Trophoblast cell (in vitro differentiated cells and primary cell): ENCODE measurements around the gene SPRR2E. TPM values are rescaled to one million over a fixed set of nuclear protein-coding genes. Genes with fewer than 3 reads are reported as not detected.

Experiments
- DNase-seq, 2 donors: peaks; one replicate each; pipeline ENCODE4 v3.0.0-alpha.2; 2016
- H2AFZ ChIP-seq: 2 replicates; pipeline ENCODE4 v1.6.1; 2013; ENCODE audit warnings: low read length, moderate library complexity, mild to moderate bottlenecking; ENCODE audit not compliant: insufficient read depth, poor library complexity
- H2AK5ac ChIP-seq: 2 replicates; pipeline ENCODE4 v1.6.1; 2013; ENCODE audit warnings: mild to moderate bottlenecking, low read length
- H2BK120ac ChIP-seq: 2 replicates; pipeline ENCODE4 v1.6.1; 2013; ENCODE audit warnings: low read length, mild to moderate bottlenecking, moderate library complexity; ENCODE audit not compliant: insufficient read depth, poor library complexity
- H2BK12ac ChIP-seq: 2 replicates; pipeline ENCODE4 v1.6.1; 2013; ENCODE audit warnings: mild to moderate bottlenecking, low read length, moderate library complexity
- H2BK5ac ChIP-seq: 2 replicates; pipeline ENCODE4 v1.6.1; 2013; ENCODE audit warnings: low read length, low read depth, moderate library complexity, mild to moderate bottlenecking; ENCODE audit not compliant: poor library complexity
- H3K14ac ChIP-seq: 2 replicates; pipeline ENCODE4 v1.6.1; 2013; ENCODE audit warnings: mild to moderate bottlenecking, low read length
- H3K18ac ChIP-seq: 2 replicates; pipeline ENCODE4 v1.6.1; 2013; ENCODE audit warnings: mild to moderate bottlenecking, low read length
- H3K23ac ChIP-seq: 2 replicates; pipeline ENCODE4 v1.6.1; 2013; ENCODE audit warnings: low read length
- H3K27ac ChIP-seq: 2 replicates; pipeline ENCODE4 v1.5.1; 2013; ENCODE audit warnings: low read depth, mild to moderate bottlenecking, inconsistent platforms, low read length, moderate library complexity
- H3K27me3 ChIP-seq: 2 replicates; pipeline ENCODE4 v1.6.1; 2013; ENCODE audit warnings: inconsistent platforms, mild to moderate bottlenecking, low read length, moderate library complexity; ENCODE audit not compliant: insufficient read depth
- H3K36me3 ChIP-seq, 2 experiments: 1 replicate in 1 of 2; 2 replicates in 1 of 2; pipeline ENCODE4 v1.6.1; 2013; ENCODE audit warnings: low read length in 2 of 2, mild to moderate bottlenecking in 2 of 2, moderate library complexity in 1 of 2; ENCODE audit not compliant: insufficient read depth in 2 of 2, control insufficient read depth in 1 of 2
- H3K4ac ChIP-seq: 2 replicates; pipeline ENCODE4 v1.6.1; 2013; ENCODE audit warnings: low read depth, mild to moderate bottlenecking, low read length, moderate library complexity
- H3K4me1 ChIP-seq, 2 experiments: 1 replicate in 1 of 2; 2 replicates in 1 of 2; pipeline ENCODE4 v1.6.1; 2013; ENCODE audit warnings: low read length in 2 of 2, mild to moderate bottlenecking in 2 of 2, moderate library complexity in 1 of 2; ENCODE audit not compliant: insufficient read depth in 2 of 2, control insufficient read depth in 1 of 2
- H3K4me2 ChIP-seq: 2 replicates; pipeline ENCODE4 v1.6.1; 2013; ENCODE audit warnings: inconsistent platforms, mild to moderate bottlenecking, low read length, moderate library complexity
- H3K4me3 ChIP-seq: 2 replicates; pipeline ENCODE4 v1.5.1; 2013; ENCODE audit warnings: mild to moderate bottlenecking, low read depth, low read length, inconsistent platforms
- H3K79me1 ChIP-seq: one replicate; pipeline ENCODE4 v1.6.1; 2013; ENCODE audit warnings: low read length
- H3K79me2 ChIP-seq: 2 replicates; pipeline ENCODE4 v1.6.1; 2013; ENCODE audit warnings: low read length, mild to moderate bottlenecking; ENCODE audit not compliant: control insufficient read depth, insufficient read depth, poor library complexity
- H3K9ac ChIP-seq: 2 replicates; pipeline ENCODE4 v1.6.1; 2013; ENCODE audit warnings: mild to moderate bottlenecking, low read length
- H3K9me3 ChIP-seq: 2 replicates; pipeline ENCODE4 v1.6.1; 2013; ENCODE audit warnings: low read depth, mild to moderate bottlenecking, control low read depth, inconsistent platforms, low read length; ENCODE audit not compliant: insufficient read depth
- H4K12ac ChIP-seq: 2 replicates; pipeline ENCODE4 v1.6.1; 2013; ENCODE audit warnings: low read depth, mild to moderate bottlenecking, low read length, moderate library complexity
- H4K8ac ChIP-seq: 2 replicates; pipeline ENCODE4 v1.6.1; 2013; ENCODE audit warnings: low read depth, mild to moderate bottlenecking, low read length, moderate library complexity
- H4K91ac ChIP-seq: one replicate; pipeline ENCODE4 v1.6.1; 2013; ENCODE audit warnings: low read depth, mild to moderate bottlenecking, low read length, moderate library complexity
- WGBS: extraction: QIAGEN DNeasy Blood & Tissue Kit; methylation state at CpG from one replicate; pipeline ENCODE4 v1.1.7; 2013; ENCODE audit warnings: missing lambda C conversion rate; ENCODE audit not compliant: insufficient read length, insufficient coverage; ENCODE audit errors: extremely low coverage; 5-methylcytosine and 5-hydroxymethylcytosine counted together
- polyA plus RNA-seq: library from polyadenylated mRNA; stranded (reverse); fragments of 200-250 nt; gene quantifications from 2 replicates; pipeline ENCODE4 v1.2.3, GENCODE V29; 2013

SPRR2E gene
- not detected in 2 replicates for polyA plus RNA-seq

DNA sequence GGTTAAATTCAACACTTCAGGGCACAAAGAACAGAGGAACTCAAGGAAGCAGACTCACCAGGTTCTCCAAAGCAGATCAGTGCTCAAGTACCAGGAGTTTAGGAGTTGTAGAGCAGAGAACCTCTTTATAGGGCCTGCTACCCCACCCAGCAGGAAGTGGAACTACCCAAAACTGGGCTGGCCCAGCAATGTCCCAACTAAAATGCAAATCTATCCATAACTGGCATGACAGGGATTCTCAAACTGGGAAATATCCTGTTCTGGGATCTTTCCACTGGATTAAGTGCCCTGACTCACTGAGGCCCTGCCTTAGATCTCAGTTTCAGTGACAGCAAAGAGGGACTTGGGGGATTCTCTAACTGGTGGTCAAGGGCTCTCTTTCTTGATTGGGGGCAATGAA, at the start of gene SPRR2E:
TSS of gene SPRR2E (minus strand) at position 101 of the 400 bp plus-strand sequence. CDS start 775 bp downstream, outside the sequence.
- Histone ChIP-seq H3K4me3 (no peak within 1 kb of the TSS), H3K9me3 (no peaks in the 10 kb centered on the region), H3K79me1 (no peaks in the 10 kb centered on the region), H3K18ac (no peak within 1 kb of the TSS), H3K9ac (no peak within 1 kb of the TSS), H2AK5ac (no peak within 1 kb of the TSS), H3K4ac (no peak within 1 kb of the TSS), H3K36me3 (no peaks in the 10 kb centered on the region), H3K27me3 (no peaks in the 10 kb centered on the region), H4K8ac (no peak within 1 kb of the TSS), H4K12ac (no peak within 1 kb of the TSS), H3K27ac (no peak within 1 kb of the TSS), H2BK12ac (no peak within 1 kb of the TSS), H2BK5ac (no peak within 1 kb of the TSS), H3K4me1 (no peaks in the 10 kb centered on the region), H3K23ac (no peak within 1 kb of the TSS), H3K4me2 (no peak within 1 kb of the TSS), H3K14ac (no peak within 1 kb of the TSS), H2AFZ (no peak within 1 kb of the TSS), H4K91ac (no peak within 1 kb of the TSS), H2BK120ac (no peak within 1 kb of the TSS), H3K79me2 (no peaks in the 10 kb centered on the region)
- DNase-seq: no peak

DNA sequence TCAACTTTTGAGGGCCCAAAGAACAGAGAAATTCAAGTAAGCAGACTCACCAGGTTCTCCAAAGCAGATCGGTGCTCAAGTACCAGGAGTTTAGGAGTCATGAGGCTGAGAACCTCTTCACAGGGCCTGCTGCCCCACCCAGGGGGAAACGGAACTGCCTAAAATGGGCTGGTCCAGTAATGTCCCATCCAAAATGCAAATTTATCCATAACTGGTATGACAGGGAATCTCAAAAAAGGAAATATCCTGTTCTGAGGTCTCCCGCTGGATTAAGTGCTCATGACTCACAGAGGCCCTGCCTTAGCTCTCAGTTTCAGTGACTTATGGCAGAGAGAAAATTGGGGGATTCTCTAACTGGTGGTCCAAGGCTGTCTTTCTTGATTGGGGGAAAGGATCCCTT, 47.1 kb upstream of the SPRR2E start:
- Histone ChIP-seq H3K79me2 (no peaks in the 10 kb centered on the region), H3K4me2 (no peak overlapping the region), H3K27me3 (no peaks in the 10 kb centered on the region), H3K9me3 (no peaks in the 10 kb centered on the region), H3K4me1 (no peaks in the 10 kb centered on the region), H3K14ac (no peak overlapping the region), H3K18ac (no peak overlapping the region), H2BK12ac (no peak overlapping the region), H4K91ac (no peak overlapping the region), H3K36me3 (no peaks in the 10 kb centered on the region), H3K23ac (no peak overlapping the region), H4K12ac (no peak overlapping the region), H2BK120ac (no peak overlapping the region), H3K79me1 (no peaks in the 10 kb centered on the region), H3K9ac (no peak overlapping the region), H4K8ac (no peak overlapping the region), H3K4ac (no peak overlapping the region), H3K4me3 (no peak overlapping the region), H2BK5ac (no peak overlapping the region), H3K27ac (no peak overlapping the region), H2AFZ (no peak overlapping the region), H2AK5ac (no peak overlapping the region)
- WGBS: no CpG with 5 or more reads among the region's 3 CpGs
- DNase-seq: no peak

DNA sequence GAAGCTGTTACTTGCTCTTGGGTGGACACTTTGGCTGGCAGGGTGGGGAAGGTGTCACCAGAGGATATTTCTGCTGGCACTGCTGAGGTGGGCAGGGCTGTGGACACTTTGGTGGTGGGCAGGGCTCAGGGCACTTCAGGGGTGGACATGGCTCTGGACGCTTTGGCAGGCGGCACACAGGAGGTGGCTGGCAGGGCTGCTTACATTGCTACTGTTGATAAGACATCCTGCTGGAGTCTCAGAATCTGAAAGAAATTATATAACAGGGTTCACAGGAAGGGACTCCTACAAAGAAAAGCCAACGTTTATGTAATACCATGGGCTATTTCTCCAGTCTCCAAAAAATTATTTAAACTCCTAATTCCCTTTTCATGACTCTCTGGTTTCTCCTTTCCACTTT, 46.2 kb upstream of the SPRR2E start:
- H3K4me3 ChIP-seq: no peak overlapping the region
- H2BK12ac ChIP-seq: no peak overlapping the region
- H4K12ac ChIP-seq: no peak overlapping the region
- no peak overlapping the region for H3K9ac ChIP-seq
- H2BK5ac ChIP-seq: no peak overlapping the region
- WGBS: no CpG with 5 or more reads among the region's 3 CpGs
- H2AK5ac ChIP-seq: no peak overlapping the region
- H3K18ac ChIP-seq: no peak overlapping the region
- no peak overlapping the region for H3K4me2 ChIP-seq
- no peak overlapping the region for H4K8ac ChIP-seq
- H3K4me1 ChIP-seq: no peaks in the 10 kb centered on the region
- H2AFZ ChIP-seq: no peak overlapping the region
- no peak overlapping the region for H2BK120ac ChIP-seq
- no peak overlapping the region for H4K91ac ChIP-seq
- H3K4ac ChIP-seq: no peak overlapping the region
- H3K79me2 ChIP-seq: no peaks in the 10 kb centered on the region
- H3K36me3 ChIP-seq: no peaks in the 10 kb centered on the region
- no peak overlapping the region for H3K27ac ChIP-seq
- H3K14ac ChIP-seq: no peak overlapping the region
- no peak for DNase-seq
- no peaks in the 10 kb centered on the region for H3K27me3 ChIP-seq
- no peak overlapping the region for H3K23ac ChIP-seq
- no peaks in the 10 kb centered on the region for H3K9me3 ChIP-seq
- no peaks in the 10 kb centered on the region for H3K79me1 ChIP-seq

DNA sequence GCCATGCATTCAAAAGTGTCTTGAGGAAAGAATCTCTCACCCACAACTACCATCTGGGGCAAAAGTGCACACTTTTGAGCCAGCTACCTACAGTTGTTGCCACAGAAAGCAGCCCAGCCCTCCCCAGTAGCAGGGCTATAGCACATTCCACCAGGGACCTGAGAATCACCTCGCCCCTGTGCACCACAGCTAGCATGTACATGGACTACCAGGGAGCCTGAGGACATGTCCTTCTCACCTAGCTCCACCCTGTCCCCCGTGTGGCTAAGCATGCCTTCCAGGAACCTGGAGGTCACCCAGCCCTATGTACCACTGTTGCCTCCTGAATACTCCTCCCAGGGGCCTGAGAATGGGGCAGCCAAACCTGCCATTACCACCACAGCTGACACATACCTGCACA, 39.4 kb upstream of the SPRR2E start:
- H4K12ac ChIP-seq: no peak overlapping the region
- no peak overlapping the region for H2BK5ac ChIP-seq
- H4K91ac ChIP-seq: no peak overlapping the region
- no peak overlapping the region for H3K27ac ChIP-seq
- no peak overlapping the region for H3K18ac ChIP-seq
- no peaks in the 10 kb centered on the region for H3K79me1 ChIP-seq
- H2AK5ac ChIP-seq: no peak overlapping the region
- H2BK120ac ChIP-seq: no peak overlapping the region
- no peak overlapping the region for H3K4me2 ChIP-seq
- H3K14ac ChIP-seq: no peak overlapping the region
- H3K23ac ChIP-seq: no peak overlapping the region
- WGBS: no CpG with 5 or more reads among the region's 2 CpGs
- H4K8ac ChIP-seq: no peak overlapping the region
- no peak overlapping the region for H3K4me3 ChIP-seq
- H3K4me1 ChIP-seq: no peaks in the 10 kb centered on the region
- no peak overlapping the region for H3K9ac ChIP-seq
- H3K79me2 ChIP-seq: no peaks in the 10 kb centered on the region
- H3K4ac ChIP-seq: no peak overlapping the region
- no peaks in the 10 kb centered on the region for H3K9me3 ChIP-seq
- H2BK12ac ChIP-seq: no peak overlapping the region
- H3K27me3 ChIP-seq: no peaks in the 10 kb centered on the region
- no peak for DNase-seq
- H2AFZ ChIP-seq: no peak overlapping the region
- no peaks in the 10 kb centered on the region for H3K36me3 ChIP-seq
